HEK293 (cell line): ENCODE measurements around the gene RFLNA.

Source experiments
- CTCF ChIP-seq: fragments of 450-650 bp; formaldehyde crosslinking; IDR thresholded peaks from 2 replicates; pipeline ENCODE4 v1.5.1; 2016; ENCODE audit warnings: missing biosample characterization, missing genetic modification characterization
- YY1 ChIP-seq: fragments of 450-650 bp; formaldehyde crosslinking; IDR thresholded peaks from 2 replicates; pipeline ENCODE4 v1.5.1; 2018; ENCODE audit warnings: missing biosample characterization, missing genetic modification characterization
- ZNF571 ChIP-seq: fragments of 450-650 bp; formaldehyde crosslinking; IDR thresholded peaks from 2 replicates; pipeline ENCODE4 v1.5.0; 2017; ENCODE audit warnings: missing biosample characterization, missing genetic modification characterization
- TF ChIP-seq, protein P1 (sequence below): fragments of 450-650 bp; formaldehyde crosslinking; IDR thresholded peaks from 2 replicates; pipeline ENCODE4 v1.5.1; 2016; ENCODE audit warnings: missing biosample characterization, missing genetic modification characterization

- TF ChIP-seq, protein P1, sequence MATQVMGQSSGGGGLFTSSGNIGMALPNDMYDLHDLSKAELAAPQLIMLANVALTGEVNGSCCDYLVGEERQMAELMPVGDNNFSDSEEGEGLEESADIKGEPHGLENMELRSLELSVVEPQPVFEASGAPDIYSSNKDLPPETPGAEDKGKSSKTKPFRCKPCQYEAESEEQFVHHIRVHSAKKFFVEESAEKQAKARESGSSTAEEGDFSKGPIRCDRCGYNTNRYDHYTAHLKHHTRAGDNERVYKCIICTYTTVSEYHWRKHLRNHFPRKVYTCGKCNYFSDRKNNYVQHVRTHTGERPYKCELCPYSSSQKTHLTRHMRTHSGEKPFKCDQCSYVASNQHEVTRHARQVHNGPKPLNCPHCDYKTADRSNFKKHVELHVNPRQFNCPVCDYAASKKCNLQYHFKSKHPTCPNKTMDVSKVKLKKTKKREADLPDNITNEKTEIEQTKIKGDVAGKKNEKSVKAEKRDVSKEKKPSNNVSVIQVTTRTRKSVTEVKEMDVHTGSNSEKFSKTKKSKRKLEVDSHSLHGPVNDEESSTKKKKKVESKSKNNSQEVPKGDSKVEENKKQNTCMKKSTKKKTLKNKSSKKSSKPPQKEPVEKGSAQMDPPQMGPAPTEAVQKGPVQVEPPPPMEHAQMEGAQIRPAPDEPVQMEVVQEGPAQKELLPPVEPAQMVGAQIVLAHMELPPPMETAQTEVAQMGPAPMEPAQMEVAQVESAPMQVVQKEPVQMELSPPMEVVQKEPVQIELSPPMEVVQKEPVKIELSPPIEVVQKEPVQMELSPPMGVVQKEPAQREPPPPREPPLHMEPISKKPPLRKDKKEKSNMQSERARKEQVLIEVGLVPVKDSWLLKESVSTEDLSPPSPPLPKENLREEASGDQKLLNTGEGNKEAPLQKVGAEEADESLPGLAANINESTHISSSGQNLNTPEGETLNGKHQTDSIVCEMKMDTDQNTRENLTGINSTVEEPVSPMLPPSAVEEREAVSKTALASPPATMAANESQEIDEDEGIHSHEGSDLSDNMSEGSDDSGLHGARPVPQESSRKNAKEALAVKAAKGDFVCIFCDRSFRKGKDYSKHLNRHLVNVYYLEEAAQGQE = no peak
- TF ChIP-seq CTCF (no peak), YY1 (tag by site-specific recombination) (no peak), ZNF571 (no peak)
Observed at GRCh38 chr12:124293286-124294003, 1.4 kb upstream of the RFLNA start.
